HTR-8/SVneo (cell line): Measurements from ENCODE around the gene PRCC.
A peak's percentile ranks its signal among the peaks of the same experiment; 100 is the strongest.

Experiments
- DNase-seq: peaks from one replicate; pipeline ENCODE4 v3.0.0; 2011; ENCODE audit warnings: low spot score, mixed read lengths; ENCODE audit not compliant: insufficient read length
- FAIRE-seq: peaks from 2 replicates; lab custom pipeline; 2011; peaks lifted over from hg19 to GRCh38; lab: Jason Lieb, UNC

Gene PRCC

GRCh38 chr1:156743367-156744302 lies 23.7 kb upstream of the PRCC start:
- DNase-seq (no peak), FAIRE-seq (no peak)

- FAIRE-seq: no peak
- no peak for DNase-seq
Measured at GRCh38 chr1:156744344-156744743, 23.0 kb upstream of the PRCC start.

- FAIRE-seq: no peak
Measured at GRCh38 chr1:156744786-156745419, 22.4 kb upstream of the PRCC start.

GRCh38 chr1:156745881-156746280 lies 21.5 kb upstream of the PRCC start:
- DNase-seq: no peak
- no peak for FAIRE-seq

More at GRCh38 chr1:156744786-156745419, 22.4 kb upstream of the PRCC start:
- DNase-seq: no peak

- DNase-seq (no peak), FAIRE-seq (no peak)
Measured at GRCh38 chr1:156746406-156746727, 21.0 kb upstream of the PRCC start.

GRCh38 chr1:156746728-156747631 lies 20.4 kb upstream of the PRCC start:
- DNase-seq (peak; percentile 85), FAIRE-seq (no peak)

- DNase-seq: no peak
- FAIRE-seq: no peak
Measured at GRCh38 chr1:156747742-156748669, 19.3 kb upstream of the PRCC start.

GRCh38 chr1:156748670-156749418 lies 18.5 kb upstream of the PRCC start:
- DNase-seq (no peak), FAIRE-seq (no peak)

GRCh38 chr1:156749419-156750118 lies 17.8 kb upstream of the PRCC start:
- no peak for FAIRE-seq
- no peak for DNase-seq

- DNase-seq (no peak), FAIRE-seq (no peak)
Measured at GRCh38 chr1:156750191-156750672, 17.1 kb upstream of the PRCC start.

- no peak for DNase-seq
- FAIRE-seq: no peak
Measured at GRCh38 chr1:156750711-156751450, 16.5 kb upstream of the PRCC start.

GRCh38 chr1:156751451-156751756 lies 15.9 kb upstream of the PRCC start, which contains the start of gene HDGF:
HDGF (minus strand) TSS chr1:156751675; CDS start chr1:156751429, 246 bp downstream.
- FAIRE-seq (no peak), DNase-seq (no peak)

GRCh38 chr1:156751757-156752481 lies 15.4 kb upstream of the PRCC start:
- no peak for FAIRE-seq

GRCh38 chr1:156752843-156753482 lies 14.4 kb upstream of the PRCC start:
- FAIRE-seq (no peak), DNase-seq (no peak)

More at GRCh38 chr1:156751757-156752481, 15.4 kb upstream of the PRCC start:
- DNase-seq: peak; percentile 85

- DNase-seq (no peak), FAIRE-seq (no peak)
Measured at GRCh38 chr1:156754219-156754618, 13.1 kb upstream of the PRCC start.

GRCh38 chr1:156755527-156755950 lies 11.8 kb upstream of the PRCC start:
- FAIRE-seq: no peak
- no peak for DNase-seq
